ENCODE measurements around the gene KRTAP2-4. TPM values are rescaled to one million over a fixed set of nuclear protein-coding genes. Genes with fewer than 3 reads are reported as not detected.
"Not testable (repeated sequence)": the region's sequence is repeated elsewhere in the genome, so short reads cannot be mapped to it uniquely, and the experiment has no call there.

KRTAP2-4 gene, protein sequence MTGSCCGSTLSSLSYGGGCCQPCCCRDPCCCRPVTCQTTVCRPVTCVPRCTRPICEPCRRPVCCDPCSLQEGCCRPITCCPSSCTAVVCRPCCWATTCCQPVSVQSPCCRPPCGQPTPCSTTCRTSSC
- total RNA-seq: not detected

DNA sequence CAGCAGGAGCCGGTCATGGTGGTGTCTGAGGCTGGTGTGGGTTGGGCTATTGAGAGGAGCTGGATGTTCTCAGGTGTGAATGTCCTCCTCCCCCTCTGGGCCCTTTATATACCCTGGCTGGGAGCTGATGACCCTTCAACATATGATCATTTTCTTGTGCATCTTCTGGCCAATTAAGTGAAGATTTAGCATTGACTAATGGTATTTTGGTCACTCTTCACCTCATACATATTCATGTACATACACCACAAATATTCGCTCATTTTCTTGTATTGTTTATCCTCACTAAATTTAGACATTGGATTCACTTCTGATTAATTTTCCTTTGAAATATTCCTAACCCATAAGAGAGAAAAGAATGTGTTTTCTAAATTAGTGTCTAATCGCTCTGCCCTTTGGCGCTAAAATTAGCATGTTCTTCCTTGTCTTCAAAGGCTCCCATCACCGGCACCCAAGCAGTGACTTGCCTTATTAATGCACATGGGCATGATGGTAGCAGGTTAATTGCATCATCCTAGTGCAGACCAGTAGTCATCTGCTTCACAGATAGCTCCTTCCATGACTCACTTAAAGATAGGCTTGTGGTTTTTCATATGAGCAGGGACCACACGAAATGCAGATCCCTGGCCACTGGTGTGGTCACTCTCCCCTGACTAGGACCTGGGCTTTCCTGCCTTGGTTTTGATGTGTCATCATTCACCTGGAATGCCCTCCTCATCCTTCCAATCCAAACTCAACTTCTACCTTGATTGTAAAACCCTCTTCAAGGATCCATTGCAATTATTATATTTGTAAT, at the start of gene KRTAP2-4:
Gene KRTAP2-4, minus strand, starts transcription at position 51 of the 796 bp plus-strand sequence. Its CDS starts 34 bp downstream, at position 17.
- ATAC-seq: peak; percentile 11 to 53
- H3K9me3 Mint-ChIP-seq: no peaks in the 10 kb centered on the region
- no peak within 1 kb of the TSS for H3K4me3 Mint-ChIP-seq

DNA sequence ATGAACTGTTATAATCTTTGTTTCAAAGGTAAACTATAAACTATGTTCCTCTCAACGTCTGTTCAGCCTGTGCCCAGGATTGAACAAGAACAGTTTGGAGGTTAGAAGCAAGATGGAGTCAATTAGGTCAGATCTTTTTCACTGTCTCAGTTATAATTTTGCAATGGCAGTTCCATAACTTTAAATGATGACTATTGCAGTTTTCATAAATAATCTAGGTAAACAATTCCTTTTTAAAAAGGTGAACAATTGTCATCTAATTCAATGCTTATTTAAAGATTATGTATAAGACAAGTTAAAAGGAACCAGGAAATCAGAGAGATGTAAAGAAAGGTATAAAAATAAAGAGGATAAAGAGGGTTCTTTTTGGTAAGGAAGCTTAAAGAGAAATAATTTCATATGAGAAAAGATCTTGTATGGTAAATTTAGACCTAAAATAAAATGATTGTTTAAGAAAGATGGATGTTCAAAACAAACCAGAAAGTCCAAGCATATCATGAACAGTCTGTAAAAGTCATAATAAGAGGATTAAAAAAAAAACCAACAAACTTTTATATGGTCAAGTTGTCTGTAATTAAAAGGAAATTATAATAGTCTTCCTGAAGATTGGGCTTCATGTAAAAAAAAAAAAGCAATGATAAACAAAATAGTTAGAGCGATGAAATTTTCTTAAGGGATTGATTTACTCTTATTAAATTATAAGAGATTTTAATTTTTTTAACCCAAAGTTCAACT, 45.6 kb upstream of the KRTAP2-4 start:
- Mint-ChIP-seq H3K4me1 (ENCODE audit: low read depth in 2 of 2) (no peaks in the 10 kb centered on the region), H3K27ac (no peak overlapping the region), H3K9me3 (no peaks in the 10 kb centered on the region), H3K27me3 (peaks cover 14 to 45% of the 10 kb centered on the region in 2 donors), H3K4me3 (no peak overlapping the region), H3K36me3 (no peaks in the 10 kb centered on the region)
- DNase-seq (ENCODE audit: low spot score) (no peak), ATAC-seq (no peak)

More for the DNA sequence above, at the start of gene KRTAP2-4:
- Mint-ChIP-seq H3K4me1 (ENCODE audit: low read depth in 2 of 2) (no peaks in the 10 kb centered on the region), H3K27ac (no peak within 1 kb of the TSS), H3K36me3 (no peaks in the 10 kb centered on the region), H3K27me3 (peaks cover 11 to 30% of the 10 kb centered on the region in 2 donors)
- DNase-seq (ENCODE audit: low spot score): no peak

DNA sequence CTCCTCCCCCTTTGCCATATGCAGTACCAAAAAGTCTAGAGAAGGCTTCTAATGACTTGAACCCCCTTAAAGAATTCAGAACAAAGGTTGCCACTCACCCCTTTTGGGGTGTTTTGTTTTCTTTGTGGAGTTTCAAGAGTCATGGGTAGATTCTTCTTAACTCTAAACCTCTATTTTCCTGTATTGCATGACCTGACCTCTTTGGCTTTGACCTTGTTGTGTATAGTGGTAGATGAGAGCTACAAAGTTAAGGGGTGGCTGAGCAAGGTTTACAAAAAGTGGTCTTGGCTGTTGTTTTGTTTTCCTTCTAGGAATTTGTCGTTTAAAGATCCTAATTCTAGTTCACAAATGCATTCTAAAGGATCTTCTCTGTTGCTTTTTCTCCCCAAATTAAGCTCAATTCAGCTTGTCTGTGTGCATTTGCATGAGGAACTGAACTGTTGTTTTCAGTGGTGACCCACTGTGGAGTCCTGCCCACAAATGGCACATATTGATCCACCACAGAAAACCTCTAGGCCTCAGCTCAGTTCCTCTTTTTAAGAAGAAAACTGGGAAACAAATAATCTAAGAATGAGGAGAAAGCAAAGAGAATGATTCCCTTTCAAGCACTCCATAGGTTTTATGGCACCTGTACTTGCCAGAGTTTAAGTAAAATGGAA, 43.2 kb upstream of the KRTAP2-4 start:
- H3K27ac Mint-ChIP-seq; H3K36me3 Mint-ChIP-seq; DNase-seq (ENCODE audit: low spot score); H3K9me3 Mint-ChIP-seq; H3K4me3 Mint-ChIP-seq; ATAC-seq; H3K4me1 Mint-ChIP-seq (ENCODE audit: low read depth in 2 of 2): not testable (repeated sequence)
- peaks cover 16 to 46% of the 10 kb centered on the region in 2 donors for H3K27me3 Mint-ChIP-seq

DNA sequence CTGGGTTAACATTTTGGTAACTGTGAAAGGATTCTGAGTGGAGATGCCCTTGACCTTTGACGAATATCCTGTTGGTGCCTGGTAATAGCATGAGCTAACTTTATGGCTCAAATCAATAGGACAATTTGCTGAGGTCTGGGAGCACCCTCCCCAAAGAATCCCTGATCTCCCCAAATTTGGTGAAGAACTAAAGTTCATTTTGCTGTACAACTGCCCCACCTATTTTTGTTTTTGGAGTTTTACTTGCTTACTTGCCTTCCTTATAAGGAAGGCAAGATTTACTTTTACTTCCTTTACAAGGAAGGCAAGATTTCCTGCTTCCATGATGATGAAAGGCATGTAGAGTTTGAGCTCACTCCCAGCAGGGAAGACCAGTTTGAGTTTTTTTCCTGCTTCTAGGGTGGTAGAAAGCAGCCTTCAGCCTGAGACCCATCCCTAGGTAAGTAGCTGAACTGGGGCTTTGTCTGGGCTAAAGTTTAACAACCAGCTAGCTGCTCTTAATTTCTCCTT, 42.3 kb upstream of the KRTAP2-4 start:
- no peaks in the 10 kb centered on the region for H3K9me3 Mint-ChIP-seq
- H3K27me3 Mint-ChIP-seq: peaks cover 16 to 46% of the 10 kb centered on the region in 2 donors
- H3K4me1 Mint-ChIP-seq (ENCODE audit: low read depth in 2 of 2): no peaks in the 10 kb centered on the region
- H3K36me3 Mint-ChIP-seq: no peaks in the 10 kb centered on the region
- ATAC-seq (no peak), DNase-seq (ENCODE audit: low spot score) (no peak)
- no peak overlapping the region for H3K27ac Mint-ChIP-seq
- no peak overlapping the region for H3K4me3 Mint-ChIP-seq

DNA sequence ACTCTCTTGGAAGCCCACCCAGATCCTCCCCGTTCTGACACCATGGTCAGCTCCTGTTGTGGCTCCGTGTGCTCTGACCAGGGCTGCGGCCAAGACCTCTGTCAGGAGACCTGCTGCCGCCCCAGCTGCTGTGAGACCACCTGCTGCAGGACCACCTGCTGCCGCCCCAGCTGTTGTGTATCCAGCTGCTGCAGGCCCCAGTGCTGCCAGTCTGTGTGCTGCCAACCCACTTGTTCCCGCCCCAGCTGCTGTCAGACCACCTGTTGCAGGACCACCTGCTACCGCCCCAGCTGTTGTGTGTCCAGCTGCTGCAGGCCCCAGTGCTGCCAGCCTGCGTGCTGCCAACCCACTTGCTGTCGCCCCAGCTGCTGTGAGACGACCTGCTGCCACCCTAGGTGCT, 39.7 kb upstream of the KRTAP2-4 start, which contains the start of gene KRTAP4-9:
Gene KRTAP4-9, plus strand, starts transcription at position 43 of the 400 bp plus-strand sequence. Its CDS starts 0 bp downstream, at position 43.
- not testable (repeated sequence) for ATAC-seq; H3K4me1 Mint-ChIP-seq (ENCODE audit: low read depth in 2 of 2); H3K9me3 Mint-ChIP-seq; H3K4me3 Mint-ChIP-seq; H3K27ac Mint-ChIP-seq; H3K36me3 Mint-ChIP-seq; DNase-seq (ENCODE audit: low spot score)
- peaks cover 22 to 38% of the 10 kb centered on the region in 2 donors for H3K27me3 Mint-ChIP-seq

DNA sequence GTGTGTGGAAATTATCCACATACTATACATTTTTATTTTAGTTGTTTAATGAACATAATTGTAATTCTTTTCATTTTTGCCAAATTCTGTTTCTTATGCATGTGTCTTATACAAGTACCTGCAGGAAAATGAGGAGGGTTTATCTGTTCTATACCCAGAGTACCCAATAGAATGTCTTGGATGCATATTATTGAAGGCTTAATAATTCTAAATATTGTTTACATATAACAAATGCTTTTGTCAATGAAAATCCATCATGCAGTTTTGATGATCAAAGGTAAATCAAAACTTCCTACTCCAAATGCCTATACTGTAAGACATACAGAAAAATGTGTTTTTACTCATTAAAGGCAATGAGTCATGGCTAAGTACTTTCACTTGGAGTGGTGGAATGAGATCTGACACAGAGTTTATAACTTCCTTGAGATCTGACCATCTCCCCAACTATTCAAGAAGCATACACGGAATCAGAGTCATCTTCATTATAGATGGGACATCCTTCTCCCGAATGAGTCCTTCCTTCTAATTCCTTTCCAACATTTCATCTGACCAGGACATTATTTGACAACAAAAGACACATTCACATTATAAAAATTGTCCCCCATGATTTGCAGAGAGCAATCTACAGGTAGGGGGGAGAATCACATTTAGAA, 38.8 kb upstream of the KRTAP2-4 start:
- H3K27me3 Mint-ChIP-seq: peaks cover 22 to 39% of the 10 kb centered on the region in 2 donors
- H3K4me1 Mint-ChIP-seq (ENCODE audit: low read depth in 2 of 2); H3K27ac Mint-ChIP-seq; DNase-seq (ENCODE audit: low spot score); ATAC-seq; H3K36me3 Mint-ChIP-seq; H3K4me3 Mint-ChIP-seq; H3K9me3 Mint-ChIP-seq: not testable (repeated sequence)

DNA sequence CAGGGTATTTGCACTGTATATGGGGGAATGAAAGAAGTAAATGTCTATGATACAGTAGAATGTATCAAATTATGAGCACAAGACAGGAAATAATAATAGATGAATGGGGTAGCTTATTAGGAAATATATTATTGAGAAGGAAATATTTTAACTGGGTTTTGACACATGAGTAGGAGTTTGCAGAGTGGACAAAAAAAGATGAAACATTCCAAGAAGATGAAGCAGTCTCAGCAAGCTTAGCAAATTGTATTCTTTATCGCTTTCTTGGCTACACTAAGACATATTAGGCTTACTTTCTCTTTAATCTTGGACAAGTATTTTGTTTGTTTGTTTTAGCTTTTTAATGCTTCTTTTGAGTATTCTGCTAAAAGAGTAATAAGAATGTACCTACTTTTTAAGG, 38.2 kb upstream of the KRTAP2-4 start:
- Mint-ChIP-seq H3K27ac (no peak overlapping the region), H3K9me3 (no peaks in the 10 kb centered on the region), H3K36me3 (no peaks in the 10 kb centered on the region), H3K27me3 (peaks cover 21 to 35% of the 10 kb centered on the region in 2 donors), H3K4me1 (ENCODE audit: low read depth in 2 of 2) (no peaks in the 10 kb centered on the region), H3K4me3 (no peak overlapping the region)
- DNase-seq (ENCODE audit: low spot score) (no peak), ATAC-seq (no peak)

DNA sequence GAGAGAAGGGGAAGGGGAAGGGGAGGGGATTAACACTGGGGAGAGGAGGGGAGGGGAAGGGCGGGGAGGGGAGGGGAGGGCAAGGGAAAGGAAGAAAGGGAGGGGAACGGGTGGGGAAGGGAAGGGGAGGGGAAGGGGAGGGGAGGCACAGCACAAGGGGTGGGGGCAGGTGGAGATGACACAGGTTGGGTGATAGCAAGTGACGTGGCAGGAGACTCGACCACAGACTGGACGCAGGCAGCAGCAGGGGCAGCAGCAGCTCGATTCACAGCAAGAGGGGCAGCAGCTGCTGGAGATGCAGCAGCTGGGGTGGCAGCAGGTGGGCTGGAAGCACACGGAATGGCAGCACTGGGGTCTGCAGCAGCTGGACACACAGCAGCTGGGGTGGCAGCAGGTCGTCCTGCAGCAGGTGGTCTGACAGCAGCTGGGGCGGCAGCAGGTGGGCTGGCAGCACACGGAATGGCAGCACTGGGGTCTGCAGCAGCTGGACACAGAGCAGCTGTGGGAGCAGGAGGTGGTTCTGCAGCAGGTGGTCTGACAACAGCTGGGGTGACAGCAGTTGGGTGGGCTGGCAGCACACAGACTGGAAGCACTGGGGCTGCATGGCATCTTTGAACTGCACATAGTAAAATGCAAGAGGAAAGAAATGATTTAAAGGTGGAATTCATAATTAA, 36.0 kb upstream of the KRTAP2-4 start, which contains the start of gene KRTAP4-16:
Gene KRTAP4-16, minus strand, starts transcription at position 624 of the 674 bp plus-strand sequence. Its CDS starts 0 bp downstream, at position 624.
- no peaks in the 10 kb centered on the region for H3K36me3 Mint-ChIP-seq
- DNase-seq (ENCODE audit: low spot score) (no peak), ATAC-seq (no peak)
- no peaks in the 10 kb centered on the region for H3K4me1 Mint-ChIP-seq (ENCODE audit: low read depth in 2 of 2)
- H3K9me3 Mint-ChIP-seq: no peaks in the 10 kb centered on the region
- peaks cover 20 to 37% of the 10 kb centered on the region in 2 donors for H3K27me3 Mint-ChIP-seq
- no peak within 1 kb of the TSS for H3K27ac Mint-ChIP-seq
- no peak within 1 kb of the TSS for H3K4me3 Mint-ChIP-seq

DNA sequence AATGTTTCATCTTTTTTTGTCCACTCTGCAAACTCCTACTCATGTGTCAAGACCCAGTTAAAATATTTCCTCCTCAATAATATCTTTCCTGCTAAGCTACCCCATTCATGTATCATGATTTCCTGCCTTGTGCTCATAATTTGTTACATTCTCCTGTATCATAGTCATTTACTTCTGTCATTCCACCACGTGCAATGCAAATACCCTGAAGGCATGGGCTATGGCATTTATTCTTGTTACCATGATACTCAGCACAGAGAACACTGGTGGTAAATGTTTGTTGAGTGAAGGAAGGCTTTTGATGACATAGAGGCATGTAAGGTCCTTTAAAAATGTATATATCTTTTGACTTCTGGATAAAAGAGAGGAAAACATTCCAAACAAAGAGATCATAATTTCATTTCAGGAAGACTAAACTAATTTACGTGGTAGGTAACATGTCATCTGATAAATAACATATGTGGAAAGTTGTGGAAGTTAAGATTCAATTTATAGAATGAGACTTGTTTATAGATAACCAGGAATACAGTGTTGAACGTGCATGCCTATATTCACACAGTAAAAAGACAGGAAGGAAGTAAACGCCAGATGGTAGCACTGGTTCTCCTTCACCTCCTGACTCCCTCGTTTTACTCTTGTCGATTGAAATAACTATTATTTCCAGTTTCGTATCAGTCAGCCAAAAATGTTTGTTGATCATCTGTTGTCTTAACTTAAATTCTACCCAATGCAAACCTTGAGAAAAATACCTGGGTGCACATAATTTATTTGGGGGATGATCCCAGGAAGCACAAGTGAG, 34.2 kb upstream of the KRTAP2-4 start:
- not testable (repeated sequence) for H3K9me3 Mint-ChIP-seq; ATAC-seq; H3K4me3 Mint-ChIP-seq; H3K4me1 Mint-ChIP-seq (ENCODE audit: low read depth in 2 of 2); H3K27ac Mint-ChIP-seq; DNase-seq (ENCODE audit: low spot score); H3K36me3 Mint-ChIP-seq
- peaks cover 17 to 42% of the 10 kb centered on the region in 2 donors for H3K27me3 Mint-ChIP-seq

DNA sequence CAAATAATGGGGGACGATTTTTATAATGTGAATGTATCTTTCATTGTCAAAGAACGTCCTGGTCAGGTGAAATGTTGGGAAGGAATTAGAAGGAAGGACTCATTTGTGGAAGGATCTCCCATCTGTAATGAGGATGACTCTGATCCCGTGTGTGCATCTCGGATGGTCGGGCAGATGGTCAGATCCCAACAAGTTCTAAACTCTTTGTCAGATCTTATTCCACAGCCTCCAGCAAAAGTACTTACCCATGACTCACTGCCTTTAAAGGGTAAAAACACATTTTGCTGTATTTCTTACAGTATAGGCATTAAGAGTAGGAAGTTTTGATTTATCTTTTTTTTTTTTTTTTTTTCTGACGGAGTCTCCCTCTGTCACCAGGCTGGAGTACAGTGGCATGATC, 32.8 kb upstream of the KRTAP2-4 start:
- Mint-ChIP-seq H3K27ac (no peak overlapping the region), H3K36me3 (no peaks in the 10 kb centered on the region), H3K27me3 (peaks cover 18 to 42% of the 10 kb centered on the region in 2 donors), H3K4me3 (no peak overlapping the region), H3K9me3 (no peaks in the 10 kb centered on the region), H3K4me1 (ENCODE audit: low read depth in 2 of 2) (no peaks in the 10 kb centered on the region)
- DNase-seq (ENCODE audit: low spot score): no peak
- no peak for ATAC-seq

DNA sequence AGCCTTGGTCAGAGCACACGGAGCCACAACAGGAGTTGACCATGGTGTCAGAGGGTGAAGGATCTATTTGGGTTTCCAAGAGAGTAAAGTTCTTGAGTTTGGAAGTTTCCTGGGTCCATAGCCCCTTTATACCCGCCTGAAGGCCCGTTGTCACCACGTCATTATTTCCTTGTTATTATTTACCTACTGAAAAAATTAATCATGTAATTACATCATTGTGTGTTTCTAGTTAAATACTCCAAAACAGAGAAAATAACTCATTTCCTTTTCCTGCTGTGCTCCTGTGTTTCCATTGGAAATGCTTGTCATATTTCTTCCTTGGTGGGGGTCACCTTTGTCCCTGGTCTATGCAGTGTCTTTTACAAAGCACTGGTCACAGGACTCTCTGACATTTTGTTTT, 32.4 kb upstream of the KRTAP2-4 start, which contains the start of gene KRTAP4-8:
Gene KRTAP4-8, minus strand, starts transcription at position 101 of the 400 bp plus-strand sequence. Its CDS starts 58 bp downstream, at position 43.
- no peak for DNase-seq (ENCODE audit: low spot score)
- Mint-ChIP-seq H3K4me1 (ENCODE audit: low read depth in 2 of 2) (no peaks in the 10 kb centered on the region), H3K4me3 (no peak within 1 kb of the TSS), H3K36me3 (no peaks in the 10 kb centered on the region), H3K9me3 (no peaks in the 10 kb centered on the region), H3K27me3 (peaks cover 18 to 42% of the 10 kb centered on the region in 2 donors), H3K27ac (no peak within 1 kb of the TSS)
- no peak for ATAC-seq

DNA sequence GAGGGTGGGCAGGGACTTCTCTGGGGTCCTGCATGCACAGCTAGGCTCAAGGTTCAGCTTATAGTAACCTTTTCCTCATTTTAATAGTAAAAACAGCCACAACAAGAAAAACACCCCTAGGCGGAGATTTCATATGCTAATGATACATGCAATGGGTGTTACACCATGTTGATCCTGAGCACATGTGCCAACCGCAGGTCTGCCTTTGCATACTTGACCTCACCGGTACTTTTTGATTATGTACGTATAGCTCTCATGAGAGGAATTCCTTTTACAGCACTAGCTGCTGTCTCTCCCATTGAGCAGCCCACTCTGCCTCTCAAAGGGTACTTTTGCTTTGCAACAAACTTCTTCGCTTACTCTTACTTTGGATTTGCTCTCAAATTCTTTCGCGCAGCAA, 30.4 kb upstream of the KRTAP2-4 start:
- Mint-ChIP-seq H3K9me3 (no peaks in the 10 kb centered on the region), H3K4me3 (no peak overlapping the region), H3K36me3 (no peaks in the 10 kb centered on the region), H3K27ac (no peak overlapping the region), H3K27me3 (peaks cover 13 to 42% of the 10 kb centered on the region in 2 donors), H3K4me1 (ENCODE audit: low read depth in 2 of 2) (no peaks in the 10 kb centered on the region)
- DNase-seq (ENCODE audit: low spot score) (no peak), ATAC-seq (no peak)
